IPS-20b (cell line): ENCODE results near the gene TMEM151A.

Experiments
- H3K27ac ChIP-seq: one replicate; pipeline ENCODE4 v1.5.1; 2013; ENCODE audit warnings: low read length
- H3K27me3 ChIP-seq: 2 replicates; pipeline ENCODE4 v1.6.1; 2013; ENCODE audit warnings: mild to moderate bottlenecking, low read length, inconsistent platforms; ENCODE audit not compliant: insufficient read depth
- H3K36me3 ChIP-seq: 2 replicates; pipeline ENCODE4 v1.6.1; 2013; ENCODE audit warnings: low read depth, mild to moderate bottlenecking, inconsistent platforms, low read length, moderate library complexity; ENCODE audit not compliant: insufficient read depth
- H3K4me1 ChIP-seq: 2 replicates; pipeline ENCODE4 v1.6.1; 2013; ENCODE audit warnings: mild to moderate bottlenecking, control low read depth, inconsistent platforms, low read length, moderate library complexity; ENCODE audit not compliant: insufficient read depth
- H3K4me3 ChIP-seq: 2 replicates; pipeline ENCODE4 v1.5.1; 2013; ENCODE audit warnings: mild to moderate bottlenecking, low read length, inconsistent platforms
- H3K9ac ChIP-seq: 2 replicates; pipeline ENCODE4 v1.6.1; 2013; ENCODE audit warnings: low read depth, mild to moderate bottlenecking, inconsistent platforms, low read length, moderate library complexity
- H3K9me3 ChIP-seq: 2 replicates; pipeline ENCODE4 v1.6.1; 2013; ENCODE audit warnings: mild to moderate bottlenecking, low read depth, low read length, inconsistent platforms; ENCODE audit not compliant: insufficient read depth

Gene TMEM151A

DNA sequence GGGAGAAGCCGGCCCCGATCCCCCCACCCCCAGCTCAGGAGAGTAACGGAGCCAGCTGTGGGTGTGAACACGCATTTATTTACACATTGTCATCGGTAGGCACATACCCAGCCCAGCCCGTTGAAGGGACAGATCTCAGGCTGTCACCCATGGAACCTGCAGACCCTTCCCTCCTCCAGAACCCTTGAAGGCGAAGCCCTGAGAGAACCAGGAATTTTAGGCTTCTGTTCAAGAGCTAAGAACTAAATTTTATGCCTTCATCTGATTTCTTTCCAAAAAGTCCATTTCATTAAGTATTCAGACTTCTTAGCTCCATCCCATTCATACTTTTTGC is 53.6 kb downstream of the TMEM151A start:
- H3K36me3 ChIP-seq, result peaks cover 20% of the 10 kb centered on the region
- peaks cover 9% of the 10 kb centered on the region; the same call in 1 of the 2 replicates for H3K27me3 ChIP-seq
- H3K9me3 ChIP-seq, result no peaks in the 10 kb centered on the region
- H3K4me1 ChIP-seq, result peaks cover 5% of the 10 kb centered on the region; the same call in 1 of the 2 replicates
- H3K27ac ChIP-seq, result no peak overlapping the region
- H3K9ac ChIP-seq, result peak overlapping the region; percentile 87; the same call in 1 of the 2 replicates
- peak overlapping the region; percentile 90 for H3K4me3 ChIP-seq
